Activated T-helper 1 cell treated with Interleukin-2 at 50 U/mL for 16 hours (primary cell): ENCODE results near the gene PGAP3.
A peak's percentile ranks its signal among the peaks of the same experiment; 100 is the strongest.

Source experiments
- DNase-seq: peaks from one replicate; pipeline ENCODE4 v3.0.0-alpha.2; 2020; ENCODE audit warnings: low read depth

Gene PGAP3

GRCh38 chr17:39671651-39672521 is 16.0 kb downstream of the PGAP3 start:
- no peak for DNase-seq

- no peak for DNase-seq
These were observed 17.1 kb downstream of the PGAP3 start for GRCh38 chr17:39670746-39671145.

GRCh38 chr17:39669897-39670735 is 17.7 kb downstream of the PGAP3 start:
- no peak for DNase-seq

- DNase-seq: peak; percentile 33
These were observed 19.6 kb downstream of the PGAP3 start, which contains the start of gene PNMT for GRCh38 chr17:39667945-39668924. PNMT (plus strand) TSS chr17:39668453; CDS start chr17:39668476, 23 bp downstream.

DNA sequence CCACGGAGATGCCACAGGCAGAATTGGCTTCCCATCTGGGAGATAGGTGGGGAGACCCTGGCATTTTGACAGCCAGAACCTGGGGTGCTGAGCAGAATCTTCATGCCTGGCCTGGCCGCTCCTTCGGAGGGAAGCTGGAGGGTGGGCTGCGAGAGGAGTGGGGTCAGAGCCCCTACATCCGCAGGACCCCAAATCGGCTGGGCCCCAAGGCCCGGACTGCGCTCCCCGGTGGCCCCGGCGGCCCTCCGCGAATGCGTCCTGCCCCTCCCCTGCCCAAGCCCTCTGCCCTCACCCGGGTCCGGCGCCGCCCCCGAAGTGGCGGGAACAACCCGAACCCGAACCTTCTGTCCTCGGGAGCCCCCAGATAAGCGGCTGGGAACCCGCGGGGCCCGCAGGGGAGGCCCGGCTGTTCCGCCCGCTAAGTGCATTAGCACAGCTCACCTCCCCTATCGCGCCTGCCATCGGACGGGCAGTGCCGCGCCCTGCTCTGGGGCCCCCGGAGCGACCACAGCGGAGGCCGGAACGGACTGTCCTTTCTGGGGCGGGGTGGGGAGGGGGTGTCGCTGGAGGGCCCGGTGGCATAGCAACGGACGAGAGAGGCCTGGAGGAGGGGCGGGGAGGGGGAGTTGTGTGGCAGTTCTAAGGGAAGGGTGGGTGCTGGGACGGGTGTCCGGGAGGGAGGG is 20.5 kb downstream of the PGAP3 start:
- DNase-seq: no peak

GRCh38 chr17:39666601-39667261 is 21.1 kb downstream of the PGAP3 start:
- no peak for DNase-seq

GRCh38 chr17:39666231-39666600 is 21.6 kb downstream of the PGAP3 start:
- no peak for DNase-seq

- no peak for DNase-seq
These were observed 22.1 kb downstream of the PGAP3 start for GRCh38 chr17:39665642-39666224.

DNA sequence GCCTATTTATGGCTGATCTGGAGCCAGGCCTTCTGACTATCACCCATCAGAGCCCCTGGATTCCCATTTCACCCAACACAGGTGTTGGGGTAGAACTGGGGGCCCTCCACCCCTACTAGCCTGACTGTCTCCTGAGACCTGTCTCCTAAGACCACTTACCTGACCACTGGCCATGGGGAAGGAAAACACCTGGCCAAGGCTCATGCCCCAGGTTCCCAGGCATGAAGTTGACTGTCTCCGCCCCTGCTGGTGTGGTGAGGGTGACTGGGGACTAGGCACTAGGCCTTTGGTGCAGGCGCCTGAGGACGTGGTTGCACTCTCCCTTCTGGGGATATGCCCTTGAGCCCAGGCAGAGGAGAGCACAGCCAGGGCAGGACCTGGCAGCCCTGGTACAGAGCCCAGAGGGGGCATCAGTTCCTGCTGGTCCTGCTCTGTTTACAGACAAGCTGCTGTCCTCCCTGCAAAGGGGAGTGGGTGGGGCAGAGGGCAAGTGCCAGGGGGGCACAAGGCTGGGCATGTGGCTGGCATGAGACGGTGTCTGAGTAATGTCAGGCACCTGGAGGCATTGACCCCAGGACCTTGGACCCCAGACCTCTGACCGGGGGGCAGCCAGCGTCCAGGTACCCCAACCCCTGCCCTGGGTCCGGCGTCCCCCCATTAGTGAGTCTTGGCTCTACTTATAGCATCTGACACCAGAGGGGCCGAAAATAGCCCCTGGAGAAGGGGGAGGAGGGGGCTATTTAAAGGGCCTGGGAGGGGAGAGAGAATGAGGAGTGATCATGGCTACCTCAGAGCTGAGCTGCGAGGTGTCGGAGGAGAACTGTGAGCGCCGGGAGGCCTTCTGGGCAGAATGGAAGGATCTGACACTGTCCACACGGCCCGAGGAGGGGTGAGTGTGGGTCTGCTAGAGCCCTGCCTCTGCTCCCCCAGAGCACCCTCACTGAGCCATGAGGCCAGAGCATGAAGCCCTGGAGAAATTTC is 23.0 kb downstream of the PGAP3 start, which contains the start of gene TCAP:
TSS of gene TCAP (plus strand) at position 769 of the 981 bp plus-strand sequence. CDS start at position 780, 11 bp downstream.
- no peak for DNase-seq

GRCh38 chr17:39663688-39664580 is 23.9 kb downstream of the PGAP3 start:
- DNase-seq: no peak

DNA sequence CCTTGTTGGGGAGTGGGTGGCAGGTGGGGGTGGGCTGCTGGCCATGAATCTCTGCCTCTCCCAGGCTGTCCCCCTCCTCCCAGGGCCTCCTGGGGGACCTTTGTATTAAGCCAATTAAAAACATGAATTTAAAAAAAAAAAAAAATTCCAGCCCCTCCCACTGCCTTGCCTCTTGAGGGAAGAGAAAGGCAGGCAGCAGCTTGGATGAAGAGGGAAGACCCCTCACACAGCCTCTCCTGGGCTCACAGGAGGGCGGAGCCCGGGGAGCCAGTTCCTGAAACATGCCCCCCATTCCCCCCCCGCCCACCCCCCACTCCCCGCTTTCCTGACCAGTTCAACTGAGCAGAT is 24.5 kb downstream of the PGAP3 start:
- no peak for DNase-seq

GRCh38 chr17:39662551-39663339 is 25.1 kb downstream of the PGAP3 start:
- no peak for DNase-seq

DNA sequence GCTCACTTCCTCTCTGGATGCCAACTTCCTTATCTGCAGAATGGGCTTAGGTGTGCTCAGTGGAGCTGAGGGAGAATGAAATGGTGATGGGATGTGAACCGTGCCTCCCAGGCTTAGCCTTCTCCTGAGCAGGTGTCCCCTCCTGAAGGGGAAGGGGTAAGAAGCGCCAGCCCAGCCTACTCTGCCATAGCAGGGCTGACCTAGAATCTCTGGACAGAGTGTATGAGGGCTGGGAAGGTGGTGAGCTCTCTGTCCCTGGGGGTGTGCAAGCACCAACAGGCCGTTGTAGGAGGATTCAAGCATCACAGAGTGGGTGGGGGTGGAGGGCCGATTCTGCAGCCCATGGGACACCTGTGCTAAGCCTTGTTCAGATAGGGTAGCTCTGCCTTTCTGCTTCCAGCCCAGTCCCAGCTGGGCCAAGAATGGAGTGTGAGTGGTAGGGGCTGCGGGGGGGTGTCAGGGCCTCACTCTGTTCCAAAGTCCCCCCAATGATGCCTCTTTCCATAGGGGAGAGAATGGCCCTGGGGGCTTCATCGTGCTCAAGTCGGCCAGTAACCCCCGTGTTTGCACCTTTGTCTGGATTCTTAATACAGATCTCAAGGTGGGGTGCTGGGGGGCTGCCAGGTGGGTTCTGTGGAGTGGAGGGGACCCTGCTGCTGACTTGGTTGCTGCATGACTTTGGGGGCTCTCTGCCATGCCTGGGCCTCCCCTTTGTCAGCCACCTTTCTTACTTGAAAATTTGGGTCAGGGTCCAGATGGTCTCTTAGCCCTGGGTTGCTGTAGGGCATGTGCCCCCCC is 25.9 kb downstream of the PGAP3 start:
- DNase-seq: no peak

DNA sequence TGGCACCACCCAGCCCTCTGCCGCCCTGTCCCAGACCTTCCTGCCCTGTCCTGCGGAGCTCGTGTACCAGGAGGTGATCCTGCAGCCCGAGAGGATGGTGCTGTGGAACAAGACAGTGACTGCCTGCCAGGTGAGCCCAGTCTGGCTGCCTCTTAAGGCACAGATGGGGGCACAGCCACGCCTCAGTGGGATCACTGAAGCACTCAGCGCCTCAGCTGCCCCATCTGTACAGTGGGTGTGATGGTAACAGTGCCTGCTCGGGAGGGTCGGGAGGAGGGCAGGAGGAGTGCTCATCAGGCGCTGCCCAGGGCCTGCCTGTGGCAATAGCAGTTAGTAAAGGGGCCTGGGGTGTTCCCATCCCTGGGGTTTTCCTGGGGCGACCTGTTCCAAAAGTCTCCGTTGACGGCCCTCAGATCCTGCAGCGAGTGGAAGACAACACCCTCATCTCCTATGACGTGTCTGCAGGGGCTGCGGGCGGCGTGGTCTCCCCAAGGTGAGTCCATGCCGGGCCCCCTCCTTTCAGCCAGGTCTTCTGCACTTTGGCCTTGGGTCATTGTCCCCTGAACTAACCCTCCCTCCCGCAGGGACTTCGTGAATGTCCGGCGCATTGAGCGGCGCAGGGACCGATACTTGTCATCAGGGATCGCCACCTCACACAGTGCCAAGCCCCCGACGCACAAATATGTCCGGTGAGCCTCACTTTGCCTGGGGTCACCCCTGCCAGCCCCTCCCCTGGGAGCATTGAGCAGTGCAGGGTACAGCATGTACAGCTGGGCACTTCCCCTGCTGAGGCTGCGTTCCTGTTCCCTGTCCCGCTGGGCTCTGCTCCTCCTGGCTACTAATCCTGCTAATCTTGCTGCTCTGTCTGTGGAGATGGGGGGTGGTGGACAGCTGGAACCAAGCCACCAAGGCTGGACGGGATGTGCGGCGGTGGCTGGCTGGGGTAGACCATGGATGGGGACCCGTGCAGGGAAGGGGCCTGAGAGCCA is 27.2 kb downstream of the PGAP3 start:
- no peak for DNase-seq

DNA sequence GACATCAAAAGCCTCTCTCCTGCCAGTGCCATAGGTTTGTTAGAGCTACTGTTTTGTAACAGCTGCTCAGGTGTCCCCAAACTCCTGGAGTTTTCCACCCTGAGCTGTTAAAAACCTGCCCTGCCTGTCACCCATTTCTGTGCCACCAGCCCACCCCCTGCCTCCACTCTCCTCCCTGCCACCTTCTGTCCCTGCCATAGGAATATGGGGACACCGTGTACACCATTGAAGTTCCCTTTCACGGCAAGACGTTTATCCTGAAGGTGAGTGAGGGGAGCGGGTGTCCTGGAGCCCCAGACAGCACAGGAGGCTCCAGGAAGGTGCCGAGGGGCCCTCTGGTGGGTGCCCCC is 27.9 kb downstream of the PGAP3 start:
- no peak for DNase-seq
